ENCODE results near the gene ZNF689. TPM values are rescaled to one million over a fixed set of nuclear protein-coding genes. Genes with fewer than 3 reads are reported as not detected.

The ZNF689 gene
- total RNA-seq, 1 experiment from 2014 or later, result 21.1 TPM

- H2BK120ac ChIP-seq (ENCODE audit: low read depth, low read length, poor library complexity, severe bottlenecking), result no peak overlapping the region
- no peak overlapping the region for H3K23ac ChIP-seq (ENCODE audit: insufficient read length, low read depth, low read length)
- H2BK12ac ChIP-seq (ENCODE audit: insufficient read length, low read depth, low read length), result no peak overlapping the region
- H3K23me2 ChIP-seq (ENCODE audit: insufficient read length, low read depth, low read length, poor library complexity, severe bottlenecking), result peaks cover 4% of the 10 kb centered on the region
- no peaks in the 10 kb centered on the region for H3K27me3 Mint-ChIP-seq (ENCODE audit: low read depth)
- H3K4me2 ChIP-seq (ENCODE audit: insufficient read depth, insufficient read length, low read length), result no peak overlapping the region
- H3K27me3 ChIP-seq (ENCODE audit: insufficient read depth, low read length), result no peaks in the 10 kb centered on the region
- H3K4me1 Mint-ChIP-seq, result peaks cover 14 to 26% of the 10 kb centered on the region in 2 experiments
- no peak overlapping the region for H2AFZ ChIP-seq (ENCODE audit: low read length)
- no peaks in the 10 kb centered on the region; the same call in 1 of the 2 replicates for H3K4me1 ChIP-seq (ENCODE audit: insufficient read depth, low read length)
- no peak overlapping the region for H3K56ac ChIP-seq (ENCODE audit: insufficient read length, low read depth, low read length)
- peaks cover 5 to 32% (median 28%) of the 10 kb centered on the region in 3 experiments for H3K36me3 Mint-ChIP-seq (ENCODE audit: insufficient read depth in 1 of 3, low read depth in 3 of 3)
- H2BK20ac ChIP-seq (ENCODE audit: low read depth, low read length, poor library complexity, severe bottlenecking), result no peak overlapping the region
- no peak overlapping the region for H2BK15ac ChIP-seq (ENCODE audit: low read depth, low read length)
- no peak overlapping the region for H4K5ac ChIP-seq (ENCODE audit: insufficient read length, low read depth, low read length)
- no peak overlapping the region for H2AK5ac ChIP-seq (ENCODE audit: insufficient read length, low read length)
- WGBS (ENCODE audit: extremely low coverage, insufficient read length, low lambda C conversion rate), result no CpG with 5 or more reads among the region's 69 CpGs
- TF ChIP-seq CTCF (conservative IDR thresholded peaks at IDR 0.05), result no peak
- DNase-seq, result no peak
- H3K27ac ChIP-seq (ENCODE audit: insufficient read length, low read depth, low read length), result no peak overlapping the region
- H4K91ac ChIP-seq (ENCODE audit: insufficient read length, low read depth, low read length), result no peak overlapping the region
- H4K20me1 ChIP-seq (ENCODE audit: control insufficient read depth, insufficient read depth, insufficient read length), result no peaks in the 10 kb centered on the region
- H3K9ac ChIP-seq (ENCODE audit: extremely low read depth, insufficient read length, low read length), result no peak overlapping the region
- no peak overlapping the region for H4K8ac ChIP-seq (replicated peaks; ENCODE audit: insufficient read length, low read depth, low read length)
- H3K79me1 ChIP-seq (ENCODE audit: insufficient read depth, low read depth, low read length, poor library complexity, severe bottlenecking), result no peaks in the 10 kb centered on the region
- H3T11ph ChIP-seq (ENCODE audit: low read length), result no peak overlapping the region
- no peak overlapping the region for H3K4ac ChIP-seq (ENCODE audit: low read depth, low read length)
- H3K79me2 ChIP-seq (ENCODE audit: insufficient read depth, low read length), result no peaks in the 10 kb centered on the region
- peak overlapping the region in 1 of 3 experiments; percentile 80; a peak in 2 of 7 replicates for H3K27ac Mint-ChIP-seq
- H3K9me3 Mint-ChIP-seq, result no peaks in the 10 kb centered on the region
- H3K18ac ChIP-seq (ENCODE audit: insufficient read length, low read depth, low read length), result no peak overlapping the region
- no peak overlapping the region for H2BK5ac ChIP-seq (ENCODE audit: insufficient read length, low read length)
- peak overlapping the region; percentile 48 to 86; a peak in 4 of 5 replicates for H3K4me3 Mint-ChIP-seq
- no peak overlapping the region for H3K14ac ChIP-seq (ENCODE audit: insufficient read depth, low read length)
- no peaks in the 10 kb centered on the region for H3K9me3 ChIP-seq (ENCODE audit: control insufficient read depth, low read depth, low read length)
These were observed 54.7 kb downstream of the ZNF689 start for GRCh38 chr16:30555315-30556124.

Measured in H9 (cell line).